ENCODE measurements around the gene PHF20.

DNA sequence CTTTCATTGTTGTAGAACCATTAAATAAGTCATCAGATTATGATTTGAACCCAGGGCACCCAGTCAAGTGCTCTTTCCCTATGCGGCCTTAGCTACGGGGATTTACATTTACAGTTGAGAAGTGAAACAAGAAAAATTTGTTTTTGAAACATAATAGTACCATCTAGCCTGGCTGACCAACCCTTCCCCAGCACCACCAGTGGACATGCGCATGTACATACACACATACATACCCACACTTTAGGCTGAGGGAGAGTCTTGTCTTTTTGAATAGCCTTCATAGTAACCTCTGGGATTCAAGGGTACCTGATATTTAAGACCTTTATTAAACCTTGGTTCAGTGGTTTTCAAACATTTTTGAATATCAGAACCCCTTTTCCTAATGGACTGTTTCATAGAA lies 148.7 kb downstream of the PHF20 start:
- TF ChIP-seq, protein P1, sequence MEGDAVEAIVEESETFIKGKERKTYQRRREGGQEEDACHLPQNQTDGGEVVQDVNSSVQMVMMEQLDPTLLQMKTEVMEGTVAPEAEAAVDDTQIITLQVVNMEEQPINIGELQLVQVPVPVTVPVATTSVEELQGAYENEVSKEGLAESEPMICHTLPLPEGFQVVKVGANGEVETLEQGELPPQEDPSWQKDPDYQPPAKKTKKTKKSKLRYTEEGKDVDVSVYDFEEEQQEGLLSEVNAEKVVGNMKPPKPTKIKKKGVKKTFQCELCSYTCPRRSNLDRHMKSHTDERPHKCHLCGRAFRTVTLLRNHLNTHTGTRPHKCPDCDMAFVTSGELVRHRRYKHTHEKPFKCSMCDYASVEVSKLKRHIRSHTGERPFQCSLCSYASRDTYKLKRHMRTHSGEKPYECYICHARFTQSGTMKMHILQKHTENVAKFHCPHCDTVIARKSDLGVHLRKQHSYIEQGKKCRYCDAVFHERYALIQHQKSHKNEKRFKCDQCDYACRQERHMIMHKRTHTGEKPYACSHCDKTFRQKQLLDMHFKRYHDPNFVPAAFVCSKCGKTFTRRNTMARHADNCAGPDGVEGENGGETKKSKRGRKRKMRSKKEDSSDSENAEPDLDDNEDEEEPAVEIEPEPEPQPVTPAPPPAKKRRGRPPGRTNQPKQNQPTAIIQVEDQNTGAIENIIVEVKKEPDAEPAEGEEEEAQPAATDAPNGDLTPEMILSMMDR (IDR thresholded peaks at IDR 0.05), result no peak
- TF ChIP-seq POLR2A (IDR thresholded peaks at IDR 0.05), result no peak
